ENCODE measurements around the gene ZBTB39.
A peak's percentile ranks its signal among the peaks of the same experiment; 100 is the strongest.
"Not testable (repeated sequence)": the region's sequence is repeated elsewhere in the genome, so short reads cannot be mapped to it uniquely, and the experiment has no call there.

ZBTB39 gene

GRCh38 chr12:57029457-57029856 lies 23.1 kb upstream of the ZBTB39 start:
- DNase-seq: no peak

GRCh38 chr12:57027805-57028153 lies 21.4 kb upstream of the ZBTB39 start:
- DNase-seq: no peak

GRCh38 chr12:57027011-57027804 lies 20.9 kb upstream of the ZBTB39 start:
- DNase-seq: no peak

- no peak for DNase-seq
Observed at GRCh38 chr12:57025196-57025595, 18.9 kb upstream of the ZBTB39 start.

- DNase-seq: not testable (repeated sequence)
Observed at GRCh38 chr12:57022324-57022723, 16.0 kb upstream of the ZBTB39 start.

GRCh38 chr12:57019983-57020719 lies 13.8 kb upstream of the ZBTB39 start:
- DNase-seq: no peak

- DNase-seq: no peak
Observed at GRCh38 chr12:57018906-57019305, 12.6 kb upstream of the ZBTB39 start.

GRCh38 chr12:57018353-57018752 lies 12.0 kb upstream of the ZBTB39 start:
- not testable (repeated sequence) for DNase-seq

GRCh38 chr12:57016348-57016747 lies 10.0 kb upstream of the ZBTB39 start, which contains the start of gene TAC3:
Gene TAC3 (minus strand): TSS chr12:57016529. CDS start chr12:57015797, 732 bp downstream.
- no peak for DNase-seq

- DNase-seq: no peak
Observed at GRCh38 chr12:57012600-57013465, 6.5 kb upstream of the ZBTB39 start.

- DNase-seq: no peak
Observed at GRCh38 chr12:57011438-57012424, 5.4 kb upstream of the ZBTB39 start.

- no peak for DNase-seq
Observed at GRCh38 chr12:57010627-57011247, 4.4 kb upstream of the ZBTB39 start.

- DNase-seq: no peak
Observed at GRCh38 chr12:57009949-57010626, 3.7 kb upstream of the ZBTB39 start.

GRCh38 chr12:57008178-57008577 lies 1.8 kb upstream of the ZBTB39 start:
- no peak for DNase-seq

GRCh38 chr12:57006809-57007475 lies 596 bp upstream of the ZBTB39 start:
- no peak for DNase-seq

GRCh38 chr12:57004651-57005050 lies 1.7 kb downstream of the ZBTB39 start:
- DNase-seq: no peak

- DNase-seq: no peak
Observed at GRCh38 chr12:57003395-57003794, 3.0 kb downstream of the ZBTB39 start.

- peak; percentile 74 for DNase-seq
Observed at GRCh38 chr12:57001448-57001906, 4.9 kb downstream of the ZBTB39 start.

- DNase-seq: no peak
Observed at GRCh38 chr12:57000393-57000792, 6.0 kb downstream of the ZBTB39 start.

- DNase-seq: no peak
Observed at GRCh38 chr12:56999456-56999855, 6.9 kb downstream of the ZBTB39 start.

Data from T-helper 9 cell (primary cell).